HepG2 (cell line): Measurements from ENCODE around the gene PRR11. TPM values are rescaled to one million over a fixed set of nuclear protein-coding genes. Genes with fewer than 3 reads are reported as not detected.

ENCODE experiments used
- ATF1 ChIP-seq: IDR thresholded peaks from 2 replicates; pipeline ENCODE4 v1.6.1; 2016; ENCODE audit warnings: mild to moderate bottlenecking, control low read depth
- ATF3 ChIP-seq: sonication (generic); formaldehyde crosslinking; IDR thresholded peaks from 2 replicates; pipeline ENCODE4 v1.4.0; 2020; ENCODE audit warnings: missing genetic modification reagents
- CHD2 ChIP-seq: IDR thresholded peaks from 2 replicates; pipeline ENCODE4 v1.6.1; 2011; ENCODE audit warnings: low read depth, low read length, improper control_type of control experiment
- FOXA3 ChIP-seq: IDR thresholded peaks from 2 replicates; pipeline ENCODE4 v1.6.1; 2016; ENCODE audit warnings: missing genetic modification reagents, missing compliant biosample characterization
- FOXK1 ChIP-seq: sonication (generic); formaldehyde crosslinking; IDR thresholded peaks from 2 replicates; pipeline ENCODE4 v1.4.0; 2020; ENCODE audit warnings: low read depth, missing genetic modification reagents, borderline replicate concordance
- GLMP ChIP-seq: sonication (generic); formaldehyde crosslinking; IDR thresholded peaks from 2 replicates; pipeline ENCODE4 v1.9.0; 2021; ENCODE audit warnings: missing genetic modification reagents, mild to moderate bottlenecking, borderline replicate concordance
- MED8 ChIP-seq: sonication (generic); formaldehyde crosslinking; IDR thresholded peaks from 2 replicates; pipeline ENCODE4 v1.8.1; 2023; ENCODE audit warnings: mild to moderate bottlenecking, missing genetic modification reagents; ENCODE audit not compliant: insufficient replicate concordance
- SRSF1 ChIP-seq: fragments of 200-400 bp; formaldehyde crosslinking; optimal IDR thresholded peaks from 2 replicates; pipeline ENCODE3; 2017; ENCODE audit warnings: mild to moderate bottlenecking, low read depth, low read length, moderate library complexity
- TCF7 ChIP-seq: sonication (generic); IDR thresholded peaks from 2 replicates; pipeline ENCODE4 v1.6.1; 2016; ENCODE audit warnings: antibody characterized with exemption, low read depth
- TOE1 ChIP-seq: sonication (generic); formaldehyde crosslinking; IDR thresholded peaks from 2 replicates; pipeline ENCODE4 v1.4.0; 2020; ENCODE audit warnings: mild to moderate bottlenecking, missing genetic modification reagents
- ZBTB21 ChIP-seq: sonication (generic); formaldehyde crosslinking; IDR thresholded peaks from 2 replicates; pipeline ENCODE4 v1.4.0; 2020; ENCODE audit warnings: missing genetic modification reagents
- ZFP41 ChIP-seq: sonication (generic); formaldehyde crosslinking; IDR thresholded peaks from 2 replicates; pipeline ENCODE4 v1.4.0; 2020; ENCODE audit warnings: mild to moderate bottlenecking, missing genetic modification reagents, borderline replicate concordance
- ZFP62 ChIP-seq: sonication (generic); formaldehyde crosslinking; IDR thresholded peaks from 2 replicates; pipeline ENCODE4 v1.4.0; 2020; ENCODE audit warnings: missing genetic modification reagents
- ZNF18 ChIP-seq: sonication (generic); formaldehyde crosslinking; IDR thresholded peaks from 2 replicates; pipeline ENCODE4 v1.8.0; 2022; ENCODE audit warnings: mild to moderate bottlenecking, missing genetic modification reagents; ENCODE audit not compliant: insufficient replicate concordance
- ZNF484 ChIP-seq: sonication (generic); formaldehyde crosslinking; IDR thresholded peaks from 2 replicates; pipeline ENCODE4 v1.5.1; 2020; ENCODE audit warnings: mild to moderate bottlenecking, low read depth, missing genetic modification reagents, borderline replicate concordance
- ZNF770 ChIP-seq: sonication (generic); formaldehyde crosslinking; IDR thresholded peaks from 2 replicates; pipeline ENCODE4 v1.5.0; 2020; ENCODE audit warnings: mild to moderate bottlenecking, missing genetic modification reagents
- ZNF883 ChIP-seq: sonication (generic); formaldehyde crosslinking; IDR thresholded peaks from 2 replicates; pipeline ENCODE4 v1.5.1; 2020; ENCODE audit warnings: mild to moderate bottlenecking, missing genetic modification reagents; ENCODE audit errors: not compliant biosample characterization
- polyA plus RNA-seq, 8 experiments: library from polyadenylated mRNA; depleted of rRNA in 3 of 8; stranded (reverse) in 7 of 8; unstranded in 1 of 8; fragments of >200 nt; fragmentation: Illumina TruSeq in 4 of 8; extraction: Trizol in 4 of 8; gene quantifications; 2 replicates each; pipeline versions ENCODE4 v1.2.1 to v1.2.3, GENCODE V29; 2011 to 2016; ENCODE audit warnings: low read depth in 4 of 8, missing spikeins in 1 of 8, mixed read lengths in 1 of 8; ENCODE audit not compliant: insufficient read depth in 1 of 8
- total RNA-seq, 5 experiments: library from RNA; depleted of rRNA; stranded (reverse); fragments of >200 nt; fragmentation: Illumina TruSeq; extraction: Trizol; gene quantifications; 2 replicates each; pipeline ENCODE4 v1.2.3, GENCODE V29; 2016; ENCODE audit warnings: low read depth in 1 of 5
- TF ChIP-seq, protein P1 (sequence below): sonication (generic); formaldehyde crosslinking; IDR thresholded peaks from 2 replicates; pipeline ENCODE4 v1.5.0; 2020; ENCODE audit warnings: mild to moderate bottlenecking, missing genetic modification reagents

Gene PRR11
- total and polyA plus RNA-seq, 2 of the 13 experiments (the other 11 are each of a cell fraction or from before 2014, with no cell fraction given) = 35.7 to 39.2 TPM

DNA sequence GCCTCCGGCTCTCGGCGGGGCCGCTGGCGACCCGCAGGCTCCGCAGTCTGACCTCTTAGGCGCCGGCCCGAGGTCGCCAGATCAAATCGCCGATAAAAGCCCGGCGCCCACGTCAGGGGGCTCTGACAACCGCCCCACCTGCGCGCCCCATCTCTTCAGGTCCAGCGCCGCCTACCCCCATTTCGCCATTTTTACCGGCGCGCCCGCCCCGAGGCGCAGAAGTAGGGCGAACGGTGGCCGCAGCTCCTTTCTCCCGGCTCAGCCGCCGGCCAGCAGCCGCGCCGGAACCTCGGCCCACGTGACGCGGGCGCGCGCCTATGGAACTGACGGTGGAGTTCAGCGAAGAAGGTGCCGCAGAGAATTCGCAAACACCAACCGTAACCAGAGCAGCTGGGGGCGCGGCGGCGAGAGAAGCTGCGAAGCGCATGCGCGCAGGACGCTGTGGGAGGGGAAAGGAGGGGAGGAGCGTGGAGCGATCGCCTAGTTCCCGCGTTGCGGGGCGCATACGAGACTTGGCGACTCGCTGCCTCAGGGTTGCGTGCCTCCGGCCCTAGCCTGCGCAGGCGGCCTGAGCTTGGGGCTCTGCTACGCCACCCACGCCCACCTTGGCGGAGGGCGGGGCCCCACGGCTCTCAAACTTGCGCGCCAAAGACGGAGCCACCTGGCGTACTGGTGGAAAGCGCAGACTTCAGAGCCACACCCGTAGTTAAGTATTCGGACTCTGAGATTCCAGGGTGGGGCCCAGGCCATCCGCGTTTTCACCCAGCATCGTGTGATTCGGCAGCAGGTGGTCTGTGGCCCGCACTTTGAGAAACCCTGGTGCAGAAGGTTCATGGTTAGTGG lies 48.9 kb upstream of the PRR11 start, which contains the start of gene TRIM37 (continued):
- TF ChIP-seq ZNF484 (CRISPR knock-in tag) (no peak), ZFP62 (no peak), MED8 (CRISPR knock-in tag) (no peak), ZFP41 (peak; percentile 62; the same call in 1 of the 2 replicates), ZNF883 (CRISPR knock-in tag) (peak; percentile 70), SRSF1 (no peak), ZBTB21 (CRISPR knock-in tag) (no peak), ZNF18 (CRISPR knock-in tag) (peak; percentile 89), TOE1 (CRISPR knock-in tag) (peak; percentile 14; the same call in 1 of the 2 replicates), GLMP (CRISPR knock-in tag) (no peak), TCF7 (no peak), CHD2 (peak; percentile 96), FOXK1 (CRISPR knock-in tag) (peak; percentile 91), ATF1 (CRISPR knock-in tag) (no peak; the same call in 1 of the 2 replicates), ATF3 (CRISPR knock-in tag) (no peak; the same call in 1 of the 2 replicates), FOXA3 (CRISPR knock-in tag) (peak; percentile 64), ZNF770 (CRISPR knock-in tag) (no peak; the same call in 1 of the 2 replicates)
- TF ChIP-seq, protein P1, sequence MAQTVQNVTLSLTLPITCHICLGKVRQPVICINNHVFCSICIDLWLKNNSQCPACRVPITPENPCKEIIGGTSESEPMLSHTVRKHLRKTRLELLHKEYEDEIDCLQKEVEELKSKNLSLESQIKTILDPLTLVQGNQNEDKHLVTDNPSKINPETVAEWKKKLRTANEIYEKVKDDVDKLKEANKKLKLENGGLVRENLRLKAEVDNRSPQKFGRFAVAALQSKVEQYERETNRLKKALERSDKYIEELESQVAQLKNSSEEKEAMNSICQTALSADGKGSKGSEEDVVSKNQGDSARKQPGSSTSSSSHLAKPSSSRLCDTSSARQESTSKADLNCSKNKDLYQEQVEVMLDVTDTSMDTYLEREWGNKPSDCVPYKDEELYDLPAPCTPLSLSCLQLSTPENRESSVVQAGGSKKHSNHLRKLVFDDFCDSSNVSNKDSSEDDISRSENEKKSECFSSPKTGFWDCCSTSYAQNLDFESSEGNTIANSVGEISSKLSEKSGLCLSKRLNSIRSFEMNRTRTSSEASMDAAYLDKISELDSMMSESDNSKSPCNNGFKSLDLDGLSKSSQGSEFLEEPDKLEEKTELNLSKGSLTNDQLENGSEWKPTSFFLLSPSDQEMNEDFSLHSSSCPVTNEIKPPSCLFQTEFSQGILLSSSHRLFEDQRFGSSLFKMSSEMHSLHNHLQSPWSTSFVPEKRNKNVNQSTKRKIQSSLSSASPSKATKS (CRISPR knock-in tag) = no peak
